Chondrocyte (in vitro differentiated cells): ENCODE results near the gene ARHGEF26. TPM values are rescaled to one million over a fixed set of nuclear protein-coding genes. Genes with fewer than 3 reads are reported as not detected.

Experiments used
- DNase-seq: peaks from one replicate; pipeline ENCODE4 v3.0.0; 2021; ENCODE audit warnings: mixed read lengths, low spot score
- H3K27ac Mint-ChIP-seq: one replicate; pipeline ENCODE4 v1.8.0; 2021; ENCODE audit warnings: mild to moderate bottlenecking, moderate library complexity, mixed read lengths; ENCODE audit not compliant: unreplicated experiment
- H3K27me3 Mint-ChIP-seq: 2 replicates; pipeline ENCODE4 v1.8.0; 2021; ENCODE audit warnings: low read depth, mixed read lengths
- H3K36me3 Mint-ChIP-seq: 2 replicates; pipeline ENCODE4 v1.8.0; 2021; ENCODE audit warnings: low read depth, mixed read lengths
- H3K4me1 Mint-ChIP-seq: 2 replicates; pipeline ENCODE4 v1.8.0; 2021; ENCODE audit warnings: low read depth, mild to moderate bottlenecking, mixed read lengths
- H3K4me3 Mint-ChIP-seq: one replicate; pipeline ENCODE4 v1.8.0; 2021; ENCODE audit warnings: mild to moderate bottlenecking, moderate library complexity, mixed read lengths; ENCODE audit not compliant: unreplicated experiment
- H3K9me3 Mint-ChIP-seq: 2 replicates; pipeline ENCODE4 v1.8.0; 2021; ENCODE audit warnings: low read depth, mixed read lengths
- CTCF ChIP-seq: fragments of 200-600 bp; sonication (generic); IDR thresholded peaks from 2 replicates; pipeline ENCODE4 v1.5.0; 2021; ENCODE audit warnings: antibody characterized with exemption, mild to moderate bottlenecking, moderate library complexity
- total RNA-seq: library from RNA; stranded (reverse); gene quantifications from 3 replicates; pipeline ENCODE4 v1.2.1, GENCODE V29; 2021

The ARHGEF26 gene
- total RNA-seq, 1 donor from 2014 or later: 3.5 TPM

GRCh38 chr3:154119951-154120350 lies 1.2 kb upstream of the ARHGEF26 start:
- H3K4me1 Mint-ChIP-seq: peaks cover 33% of the 10 kb centered on the region
- TF ChIP-seq CTCF: no peak
- no peaks in the 10 kb centered on the region for H3K36me3 Mint-ChIP-seq
- no peaks in the 10 kb centered on the region for H3K9me3 Mint-ChIP-seq
- no peak overlapping the region for H3K4me3 Mint-ChIP-seq
- DNase-seq: no peak
- H3K27ac Mint-ChIP-seq: no peak overlapping the region
- peaks cover 3% of the 10 kb centered on the region for H3K27me3 Mint-ChIP-seq

- TF ChIP-seq CTCF: peak; percentile 27
- Mint-ChIP-seq H3K27me3 (peaks cover under 1% of the 10 kb centered on the region), H3K36me3 (no peaks in the 10 kb centered on the region), H3K27ac (peak overlapping the region; percentile 87), H3K4me1 (peaks cover 42% of the 10 kb centered on the region), H3K9me3 (no peaks in the 10 kb centered on the region), H3K4me3 (peak overlapping the region; percentile 88)
- no peak for DNase-seq
These were observed 736 bp downstream of the ARHGEF26 start for GRCh38 chr3:154121701-154122551.

- Mint-ChIP-seq H3K9me3 (no peaks in the 10 kb centered on the region), H3K27me3 (no peaks in the 10 kb centered on the region), H3K36me3 (no peaks in the 10 kb centered on the region), H3K4me3 (peak overlapping the region; percentile 88), H3K27ac (peak overlapping the region; percentile 87), H3K4me1 (peaks cover 42% of the 10 kb centered on the region)
- TF ChIP-seq CTCF: no peak
- DNase-seq: no peak
These were observed 1.3 kb downstream of the ARHGEF26 start for GRCh38 chr3:154122552-154122911.

- H3K27me3 Mint-ChIP-seq: no peaks in the 10 kb centered on the region
- no peaks in the 10 kb centered on the region for H3K9me3 Mint-ChIP-seq
- H3K27ac Mint-ChIP-seq: peak overlapping the region; percentile 87
- no peaks in the 10 kb centered on the region for H3K36me3 Mint-ChIP-seq
- TF ChIP-seq CTCF: no peak
- H3K4me3 Mint-ChIP-seq: peak overlapping the region; percentile 88
- H3K4me1 Mint-ChIP-seq: peaks cover 42% of the 10 kb centered on the region
- DNase-seq: no peak
These were observed 1.8 kb downstream of the ARHGEF26 start for GRCh38 chr3:154122912-154123559.

- Mint-ChIP-seq H3K4me1 (peaks cover 42% of the 10 kb centered on the region), H3K4me3 (peak overlapping the region; percentile 88), H3K36me3 (no peaks in the 10 kb centered on the region), H3K27ac (no peak overlapping the region), H3K27me3 (no peaks in the 10 kb centered on the region), H3K9me3 (no peaks in the 10 kb centered on the region)
- no peak for DNase-seq
- TF ChIP-seq CTCF: no peak
These were observed 2.7 kb downstream of the ARHGEF26 start for GRCh38 chr3:154123906-154124305.
